Measurements from ENCODE around the gene GTF2IRD1.

GTF2IRD1 gene

GRCh38 chr7:74526780-74527179 lies 73.1 kb downstream of the GTF2IRD1 start:
- TF ChIP-seq REST (IDR thresholded peaks at IDR 0.05; ENCODE audit: insufficient read depth in 1 of 2, low read depth in 2 of 2, low read length in 2 of 2): no peak
- no peak for TF ChIP-seq TAF1 (IDR thresholded peaks at IDR 0.05; ENCODE audit: borderline replicate concordance, insufficient read depth, low read length)
- TF ChIP-seq SIN3A (IDR thresholded peaks at IDR 0.05; ENCODE audit: borderline replicate concordance, insufficient read depth, low read length): no peak
- TF ChIP-seq POLR2AphosphoS5 (IDR thresholded peaks at IDR 0.05; ENCODE audit: low read depth, low read length): no peak
- TF ChIP-seq FOXP2 (optimal IDR thresholded peaks at IDR 0.05; ENCODE audit: borderline replicate concordance, extremely low read depth, extremely low read length, insufficient read depth): no peak

GRCh38 chr7:74527842-74528241 lies 74.1 kb downstream of the GTF2IRD1 start:
- TF ChIP-seq POLR2AphosphoS5 (IDR thresholded peaks at IDR 0.05; ENCODE audit: low read depth, low read length): no peak
- TF ChIP-seq SIN3A (IDR thresholded peaks at IDR 0.05; ENCODE audit: borderline replicate concordance, insufficient read depth, low read length): no peak
- TF ChIP-seq FOXP2 (optimal IDR thresholded peaks at IDR 0.05; ENCODE audit: borderline replicate concordance, extremely low read depth, extremely low read length, insufficient read depth): no peak

- no peak for TF ChIP-seq REST (IDR thresholded peaks at IDR 0.05; ENCODE audit: insufficient read depth in 1 of 2, low read depth in 2 of 2, low read length in 2 of 2)
- no peak for TF ChIP-seq POLR2AphosphoS5 (IDR thresholded peaks at IDR 0.05; ENCODE audit: low read depth, low read length)
- no peak for TF ChIP-seq SIN3A (IDR thresholded peaks at IDR 0.05; ENCODE audit: borderline replicate concordance, insufficient read depth, low read length)
- TF ChIP-seq FOXP2 (optimal IDR thresholded peaks at IDR 0.05; ENCODE audit: borderline replicate concordance, extremely low read depth, extremely low read length, insufficient read depth): no peak
- no peak for TF ChIP-seq TAF1 (IDR thresholded peaks at IDR 0.05; ENCODE audit: borderline replicate concordance, insufficient read depth, low read length)
Observed at GRCh38 chr7:74535951-74536356, 82.2 kb downstream of the GTF2IRD1 start.

GRCh38 chr7:74542558-74543117 lies 88.9 kb downstream of the GTF2IRD1 start:
- TF ChIP-seq REST (IDR thresholded peaks at IDR 0.05; ENCODE audit: insufficient read depth in 1 of 2, low read depth in 2 of 2, low read length in 2 of 2) (no peak), TAF1 (IDR thresholded peaks at IDR 0.05; ENCODE audit: borderline replicate concordance, insufficient read depth, low read length) (no peak), POLR2AphosphoS5 (IDR thresholded peaks at IDR 0.05; ENCODE audit: low read depth, low read length) (no peak), SIN3A (IDR thresholded peaks at IDR 0.05; ENCODE audit: borderline replicate concordance, insufficient read depth, low read length) (no peak), FOXP2 (optimal IDR thresholded peaks at IDR 0.05; ENCODE audit: borderline replicate concordance, extremely low read depth, extremely low read length, insufficient read depth) (no peak)

- no peak for TF ChIP-seq POLR2AphosphoS5 (IDR thresholded peaks at IDR 0.05; ENCODE audit: low read depth, low read length)
- TF ChIP-seq TAF1 (IDR thresholded peaks at IDR 0.05; ENCODE audit: borderline replicate concordance, insufficient read depth, low read length): no peak
- TF ChIP-seq FOXP2 (optimal IDR thresholded peaks at IDR 0.05; ENCODE audit: borderline replicate concordance, extremely low read depth, extremely low read length, insufficient read depth): no peak
- no peak for TF ChIP-seq REST (IDR thresholded peaks at IDR 0.05; ENCODE audit: insufficient read depth in 1 of 2, low read depth in 2 of 2, low read length in 2 of 2)
- TF ChIP-seq SIN3A (IDR thresholded peaks at IDR 0.05; ENCODE audit: borderline replicate concordance, insufficient read depth, low read length): no peak
Observed at GRCh38 chr7:74544706-74545469, 91.2 kb downstream of the GTF2IRD1 start.

All from PFSK-1 (cell line).